K562 (cell line): ENCODE data around the gene CHMP2A. TPM values are rescaled to one million over a fixed set of nuclear protein-coding genes. Genes with fewer than 3 reads are reported as not detected.

Source experiments
- DLX4 ChIP-seq: fragments of 250-450 bp; sonication (Bioruptor Pico); IDR thresholded peaks from 2 replicates; pipeline ENCODE4 v1.6.1; 2021; ENCODE audit warnings: mild to moderate bottlenecking
- ERF ChIP-seq: fragments of 450-650 bp; formaldehyde crosslinking; IDR thresholded peaks from 2 replicates; pipeline ENCODE4 v1.4.0; 2020; ENCODE audit warnings: mild to moderate bottlenecking, mixed read lengths
- FOXA1 ChIP-seq: fragments of 450-650 bp; IDR thresholded peaks from 2 replicates; pipeline ENCODE4 v1.6.1; 2016; ENCODE audit warnings: mild to moderate bottlenecking, borderline replicate concordance
- HCFC1 ChIP-seq: IDR thresholded peaks from 2 replicates; pipeline ENCODE4 v1.6.1; 2012; ENCODE audit warnings: low read depth, low read length, improper control_type of control experiment
- NR1H2 ChIP-seq: sonication (generic); formaldehyde crosslinking; IDR thresholded peaks from 2 replicates; pipeline ENCODE4 v1.4.0; 2020; ENCODE audit warnings: mild to moderate bottlenecking, missing genetic modification reagents
- POLR2H ChIP-seq: IDR thresholded peaks from 2 replicates; pipeline ENCODE4 v1.6.1; 2016; ENCODE audit warnings: missing genetic modification characterization, low read depth, mild to moderate bottlenecking, control low read depth, missing compliant biosample characterization, moderate library complexity
- SIN3B ChIP-seq: fragments of 450-650 bp; IDR thresholded peaks from 2 replicates; pipeline ENCODE4 v1.6.1; 2017; ENCODE audit warnings: low read depth, mild to moderate bottlenecking, moderate library complexity
- TCF7L2 ChIP-seq: fragments of 150-350 bp; IDR thresholded peaks from 2 replicates; pipeline ENCODE4 v1.6.1; 2016; ENCODE audit warnings: low read depth, mild to moderate bottlenecking, low read length, moderate library complexity
- TEAD4 ChIP-seq, 2 experiments: sonication (generic) in 1 of 2; formaldehyde crosslinking in 1 of 2; IDR thresholded peaks; 2 replicates each; pipeline versions ENCODE4 v1.6.1 to v1.8.0; 2012 to 2022; ENCODE audit warnings: borderline replicate concordance in 1 of 2, inconsistent platforms in 1 of 2, low read length in 1 of 2, mild to moderate bottlenecking in 1 of 2, missing genetic modification reagents in 1 of 2
- ZBTB40 ChIP-seq, 2 experiments: fragments of 450-650 bp in 1 of 2; sonication (generic) in 1 of 2; formaldehyde crosslinking in 1 of 2; IDR thresholded peaks; 2 replicates each; pipeline versions ENCODE4 v1.7.1 to v1.9.0; 2016 to 2022; ENCODE audit warnings: inconsistent platforms in 1 of 2, mild to moderate bottlenecking in 1 of 2, missing genetic modification reagents in 1 of 2
- ZFP30 ChIP-seq: fragments of 250-450 bp; sonication (Bioruptor Pico); IDR thresholded peaks from 2 replicates; pipeline ENCODE4 v1.8.0; 2022; ENCODE audit warnings: moderate library complexity, mild to moderate bottlenecking, inconsistent platforms, borderline replicate concordance
- polyA plus RNA-seq, 8 experiments: library from polyadenylated mRNA; depleted of rRNA in 4 of 8; stranded (reverse) in 5 of 8; unstranded in 3 of 8; fragments of >200 nt; fragmentation: Nextera tagmentation in 2 of 8; fragmentation: Illumina TruSeq in 1 of 8; extraction: Ambion mirVana in 2 of 8; extraction: Trizol in 1 of 8; gene quantifications; 2 replicates each; pipeline versions ENCODE4 v1.2.1 to v1.2.3, GENCODE V29; 2011 to 2014; ENCODE audit warnings: inconsistent platforms in 1 of 8, missing spikeins in 1 of 8
- total RNA-seq, 7 experiments: library from RNA; depleted of rRNA in 6 of 7; stranded (reverse); fragments of >200 nt in 6 of 7; fragmentation: Illumina TruSeq in 2 of 7; extraction: Trizol in 2 of 7; gene quantifications; 2 replicates each; pipeline versions ENCODE4 v1.2.1 to v1.2.3, GENCODE V29; 2011 to 2021; ENCODE audit warnings: low replicate concordance in 1 of 7
- TF ChIP-seq, protein P1 (sequence below): sonication (generic); formaldehyde crosslinking; IDR thresholded peaks from 2 replicates; pipeline ENCODE4 v1.8.1; 2023; ENCODE audit warnings: mild to moderate bottlenecking, missing genetic modification reagents

The CHMP2A gene
- total and polyA plus RNA-seq, 9 of the 15 experiments (the other 6 are each of a cell fraction or from before 2014, with no cell fraction given), result 57.6 to 159 (median 87.2) TPM

DNA sequence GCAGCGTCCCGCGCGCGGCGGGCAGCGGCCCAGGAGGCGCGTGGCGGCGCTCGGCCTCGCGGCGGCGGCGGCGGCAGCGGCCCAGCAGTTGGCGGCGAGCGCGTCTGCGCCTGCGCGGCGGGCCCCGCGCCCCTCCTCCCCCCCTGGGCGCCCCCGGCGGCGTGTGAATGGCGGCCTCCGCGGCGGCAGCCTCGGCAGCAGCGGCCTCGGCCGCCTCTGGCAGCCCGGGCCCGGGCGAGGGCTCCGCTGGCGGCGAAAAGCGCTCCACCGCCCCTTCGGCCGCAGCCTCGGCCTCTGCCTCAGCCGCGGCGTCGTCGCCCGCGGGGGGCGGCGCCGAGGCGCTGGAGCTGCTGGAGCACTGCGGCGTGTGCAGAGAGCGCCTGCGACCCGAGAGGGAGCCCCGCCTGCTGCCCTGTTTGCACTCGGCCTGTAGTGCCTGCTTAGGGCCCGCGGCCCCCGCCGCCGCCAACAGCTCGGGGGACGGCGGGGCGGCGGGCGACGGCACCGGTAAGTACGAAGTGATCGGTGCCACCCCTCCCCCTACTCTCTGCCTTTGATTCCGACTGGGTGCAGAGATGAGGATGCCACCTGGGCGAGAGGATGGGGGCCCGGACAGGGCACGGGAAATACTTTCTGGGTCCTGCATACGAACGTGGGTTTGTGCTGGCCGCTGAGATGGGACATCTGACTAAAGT, 10.2 kb downstream of the CHMP2A start (continued):
- TF ChIP-seq ZFP30 (CRISPR knock-in tag), result no peak
- TF ChIP-seq, protein P1, sequence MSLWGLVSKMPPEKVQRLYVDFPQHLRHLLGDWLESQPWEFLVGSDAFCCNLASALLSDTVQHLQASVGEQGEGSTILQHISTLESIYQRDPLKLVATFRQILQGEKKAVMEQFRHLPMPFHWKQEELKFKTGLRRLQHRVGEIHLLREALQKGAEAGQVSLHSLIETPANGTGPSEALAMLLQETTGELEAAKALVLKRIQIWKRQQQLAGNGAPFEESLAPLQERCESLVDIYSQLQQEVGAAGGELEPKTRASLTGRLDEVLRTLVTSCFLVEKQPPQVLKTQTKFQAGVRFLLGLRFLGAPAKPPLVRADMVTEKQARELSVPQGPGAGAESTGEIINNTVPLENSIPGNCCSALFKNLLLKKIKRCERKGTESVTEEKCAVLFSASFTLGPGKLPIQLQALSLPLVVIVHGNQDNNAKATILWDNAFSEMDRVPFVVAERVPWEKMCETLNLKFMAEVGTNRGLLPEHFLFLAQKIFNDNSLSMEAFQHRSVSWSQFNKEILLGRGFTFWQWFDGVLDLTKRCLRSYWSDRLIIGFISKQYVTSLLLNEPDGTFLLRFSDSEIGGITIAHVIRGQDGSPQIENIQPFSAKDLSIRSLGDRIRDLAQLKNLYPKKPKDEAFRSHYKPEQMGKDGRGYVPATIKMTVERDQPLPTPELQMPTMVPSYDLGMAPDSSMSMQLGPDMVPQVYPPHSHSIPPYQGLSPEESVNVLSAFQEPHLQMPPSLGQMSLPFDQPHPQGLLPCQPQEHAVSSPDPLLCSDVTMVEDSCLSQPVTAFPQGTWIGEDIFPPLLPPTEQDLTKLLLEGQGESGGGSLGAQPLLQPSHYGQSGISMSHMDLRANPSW, result 0 out of 2 replicates have a peak, but pooled peaks have one; percentile 38
- TF ChIP-seq ZBTB40 (IDR thresholded peaks at IDR 0.05), result 0 out of 2 replicates have a peak, but pooled peaks have one; percentile 15
- no peak for TF ChIP-seq ZBTB40 (CRISPR knock-in tag; IDR thresholded peaks at IDR 0.05)
- 0 out of 2 replicates have a peak, but pooled peaks have one; percentile 26 for TF ChIP-seq NR1H2 (CRISPR knock-in tag)
- TF ChIP-seq FOXA1, result no peak
- peak; percentile 3; the same call in 1 of the 2 replicates for TF ChIP-seq POLR2H (tag)
- no peak for TF ChIP-seq ERF
- no peak for TF ChIP-seq TCF7L2
- no peak for TF ChIP-seq HCFC1
- peak; percentile 66 for TF ChIP-seq SIN3B
- TF ChIP-seq DLX4 (CRISPR knock-in tag), result no peak
- no peak; the same call in 1 of the 2 replicates for TF ChIP-seq TEAD4 (IDR thresholded peaks at IDR 0.05; ENCODE audit: low read length)
- TF ChIP-seq TEAD4 (CRISPR knock-in tag; IDR thresholded peaks at IDR 0.05; ENCODE audit: borderline replicate concordance), result peak; percentile 44; the same call in 1 of the 2 replicates
